GM19351 (cell line): ENCODE results near the gene HCN3.
"Not testable (repeated sequence)": the region's sequence is repeated elsewhere in the genome, so short reads cannot be mapped to it uniquely, and the experiment has no call there.

ENCODE experiments used
- ATAC-seq: cut with Tn5 transposase; IDR thresholded peaks from one replicate; pipeline ENCODE4 v1.9.1; 2021; ENCODE audit warnings: mild to moderate bottlenecking, moderate library complexity; ENCODE audit not compliant: unreplicated experiment

HCN3 gene

DNA sequence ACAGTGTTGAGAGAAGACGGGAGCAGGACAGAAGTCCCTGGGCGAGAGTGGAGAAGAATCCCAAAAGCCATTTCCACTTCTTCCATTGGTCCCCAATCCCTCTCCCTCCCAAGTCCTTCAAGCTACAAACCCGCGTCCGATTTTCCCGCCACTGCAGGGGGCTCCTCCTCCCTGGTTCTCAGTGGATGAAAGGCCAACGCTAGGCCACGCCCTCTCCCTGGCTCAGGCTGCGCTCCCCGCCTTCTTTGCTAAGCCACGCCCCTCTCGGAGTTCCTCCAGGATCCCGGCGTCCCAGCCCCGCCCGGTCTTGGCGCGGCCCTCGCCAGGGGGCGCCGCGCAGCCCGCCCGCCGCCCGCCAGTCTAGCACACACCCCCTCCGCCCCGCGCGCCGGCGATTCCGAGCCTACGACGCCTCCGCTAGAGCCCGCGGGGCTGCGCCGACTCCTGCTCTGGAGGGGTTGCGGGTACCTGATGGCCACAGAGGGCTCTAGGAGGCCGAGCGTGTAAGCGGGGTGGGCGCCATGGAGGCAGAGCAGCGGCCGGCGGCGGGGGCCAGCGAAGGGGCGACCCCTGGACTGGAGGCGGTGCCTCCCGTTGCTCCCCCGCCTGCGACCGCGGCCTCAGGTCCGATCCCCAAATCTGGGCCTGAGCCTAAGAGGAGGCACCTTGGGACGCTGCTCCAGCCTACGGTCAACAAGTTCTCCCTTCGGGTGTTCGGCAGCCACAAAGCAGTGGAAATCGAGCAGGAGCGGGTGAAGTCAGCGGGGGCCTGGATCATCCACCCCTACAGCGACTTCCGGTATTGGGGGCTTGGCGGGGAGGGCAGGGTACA, at the start of gene HCN3:
Gene HCN3, plus strand, starts transcription at position 394 of the 832 bp plus-strand sequence. Its CDS starts 128 bp downstream, at position 522.
- ATAC-seq = peak; percentile 58

DNA sequence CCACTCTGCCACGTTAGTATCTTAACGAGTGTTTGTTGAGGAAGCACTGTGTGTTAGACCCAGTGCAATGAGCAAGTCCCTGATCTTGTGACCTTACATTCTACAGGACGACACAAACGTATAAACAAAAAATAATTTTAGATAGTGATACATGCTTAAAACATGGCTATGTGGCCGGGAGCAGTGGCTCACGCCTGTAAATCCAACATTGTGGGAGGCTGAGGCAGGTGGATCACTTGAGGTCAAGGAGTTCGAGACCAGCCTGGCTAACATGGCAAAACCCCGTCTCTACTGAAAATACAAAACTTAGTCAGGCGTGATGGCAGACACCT, 49.2 kb upstream of the HCN3 start:
- no peak for ATAC-seq

DNA sequence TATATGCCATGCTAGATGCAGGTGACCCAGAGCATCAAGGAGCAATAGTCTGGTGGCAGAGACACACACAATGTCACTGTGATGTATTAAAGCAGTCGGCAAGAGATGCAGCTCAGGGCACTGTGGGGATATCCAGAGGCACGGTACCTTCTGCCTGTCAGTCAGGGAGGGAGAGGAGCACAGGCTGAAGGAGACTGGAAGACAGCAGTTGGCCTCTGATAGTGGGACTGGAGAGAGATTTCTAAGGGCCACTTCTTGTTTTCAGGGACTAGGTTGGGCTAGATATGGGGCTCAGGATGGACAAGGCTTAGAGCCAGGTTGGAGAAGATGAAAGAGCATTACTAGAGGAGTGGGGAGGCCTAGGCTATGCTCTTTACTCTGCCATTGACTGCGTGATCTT, 46.0 kb upstream of the HCN3 start:
- not testable (repeated sequence) for ATAC-seq

DNA sequence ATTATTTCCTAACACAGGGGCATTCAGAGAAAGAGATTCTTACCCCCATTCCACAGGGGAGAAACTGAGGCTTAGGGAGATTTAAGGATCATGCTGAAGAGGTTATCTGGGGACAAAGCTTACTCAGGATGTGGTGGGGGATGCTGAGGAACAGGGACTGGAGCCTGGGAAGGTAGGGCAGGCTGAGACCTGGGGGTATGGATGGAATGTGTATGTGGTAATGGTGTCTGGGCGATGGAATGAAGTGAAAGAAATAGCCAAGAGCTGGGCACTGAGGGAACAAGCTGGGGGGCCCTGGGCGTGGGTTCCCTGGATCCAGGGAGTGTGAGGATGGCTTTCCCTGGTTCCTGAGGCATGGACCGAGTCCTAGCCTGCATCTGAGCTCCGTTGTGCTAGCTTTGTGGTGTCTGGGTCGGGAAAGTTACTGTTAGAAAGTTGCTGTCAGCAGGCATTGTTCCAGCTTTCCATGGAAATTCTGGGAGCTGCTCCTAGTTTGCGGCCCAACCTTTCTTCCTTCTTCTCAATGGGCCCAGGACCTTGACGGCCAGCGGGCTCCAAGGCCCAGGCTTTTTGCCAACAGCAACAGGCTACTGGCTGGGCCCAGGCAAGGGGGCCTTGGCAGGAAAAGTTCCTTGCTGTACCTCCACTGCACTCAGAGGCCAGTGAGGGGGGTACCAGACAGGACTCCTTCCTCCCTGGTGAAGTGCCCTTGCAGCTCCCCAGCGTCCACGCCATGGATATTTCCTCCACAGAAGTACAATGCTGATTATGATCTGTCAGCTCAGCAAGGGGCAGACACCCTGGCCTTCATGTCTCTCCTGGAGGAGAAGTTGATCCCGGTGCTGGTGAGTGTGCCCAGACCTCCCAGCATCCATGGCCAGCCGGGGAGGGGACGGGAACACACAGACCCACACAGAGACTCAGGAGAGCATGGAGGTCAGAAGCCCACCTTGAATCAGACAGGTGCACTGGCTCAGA, 45.0 kb upstream of the HCN3 start:
- ATAC-seq = not testable (repeated sequence)

DNA sequence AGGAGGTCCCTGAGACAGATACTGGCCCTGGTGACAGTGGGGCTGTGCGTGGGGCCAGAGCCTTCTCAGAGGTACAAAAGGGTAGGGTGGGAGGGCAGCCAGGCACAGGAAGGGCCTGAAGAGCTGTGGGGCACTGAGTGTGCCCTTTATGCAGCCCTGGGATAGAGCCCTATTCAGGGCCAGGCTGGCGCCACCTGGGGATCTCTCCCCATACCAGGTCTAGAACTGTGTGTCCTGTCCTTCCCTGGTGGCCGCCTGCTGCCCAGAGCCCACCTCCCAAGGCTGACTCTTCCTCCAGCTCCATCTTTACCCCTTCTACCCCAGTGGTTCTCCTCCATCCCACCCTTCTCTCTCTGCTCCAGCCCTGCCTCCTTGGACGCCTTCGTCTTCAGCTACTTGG, 43.8 kb upstream of the HCN3 start:
- not testable (repeated sequence) for ATAC-seq

DNA sequence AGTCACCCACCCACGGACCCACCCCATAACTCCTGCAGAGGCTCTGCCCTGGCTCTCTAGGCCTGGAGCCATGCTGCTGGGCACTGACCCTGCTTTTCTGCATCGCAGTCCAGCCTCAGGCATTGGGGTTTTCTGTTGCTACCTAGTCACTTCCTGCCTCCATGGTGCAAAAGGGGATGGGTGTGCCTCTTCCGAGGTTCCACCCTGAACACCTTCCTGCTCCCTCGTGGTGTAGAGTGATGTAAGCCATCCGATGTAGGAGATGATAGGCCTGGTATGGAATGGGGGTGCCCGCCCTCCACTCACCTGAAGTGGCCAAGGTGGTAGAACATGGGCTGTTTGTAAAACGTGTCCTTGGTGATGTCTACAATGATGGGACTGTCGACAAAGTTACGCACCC, 41.9 kb upstream of the HCN3 start:
- not testable (repeated sequence) for ATAC-seq

DNA sequence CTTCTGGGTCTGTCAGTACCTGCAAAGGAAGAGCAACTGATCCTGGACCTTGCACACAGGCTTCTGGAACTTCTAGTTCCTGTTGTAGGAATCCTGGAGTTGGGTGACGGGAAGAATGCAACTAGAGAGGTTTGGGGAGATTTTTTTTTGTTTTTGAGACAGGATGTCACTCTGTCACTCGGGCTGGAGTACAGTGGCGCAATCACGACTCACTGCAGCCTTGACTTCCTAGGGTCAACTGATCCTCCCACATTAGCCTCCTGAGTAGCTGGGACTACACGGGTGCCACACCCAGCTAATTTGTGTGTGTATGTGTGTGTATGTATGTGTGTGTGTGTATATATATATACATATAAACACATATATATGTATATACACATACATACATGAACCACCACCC, 40.8 kb upstream of the HCN3 start:
- ATAC-seq = no peak

DNA sequence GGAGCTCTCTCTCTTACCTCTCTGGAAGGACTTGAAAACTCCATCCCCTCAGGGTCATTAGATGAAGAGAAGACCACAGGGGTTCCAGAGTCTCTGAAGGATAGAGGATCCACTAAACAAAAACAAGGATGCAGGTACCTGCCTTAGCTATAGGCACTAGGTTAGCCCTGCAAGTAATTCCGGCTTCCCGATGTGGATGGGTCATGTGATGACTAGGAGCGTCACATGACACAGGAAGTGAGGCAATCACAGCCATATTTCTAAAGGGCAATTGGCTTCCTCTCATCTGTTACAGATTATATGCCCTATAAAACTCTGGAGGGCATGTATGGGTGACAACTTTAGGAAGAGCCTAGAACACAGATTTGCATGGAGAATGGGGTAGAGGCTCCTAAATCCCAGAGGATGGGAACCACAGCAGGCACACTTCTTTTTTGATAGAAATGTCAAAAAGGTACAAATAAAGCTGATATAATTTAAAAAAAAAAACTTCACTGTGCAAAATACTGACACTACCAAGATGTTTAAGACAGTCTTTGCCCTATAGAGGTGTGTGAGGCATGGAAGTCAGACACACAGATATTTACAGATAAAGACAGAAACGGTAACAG, 36.1 kb upstream of the HCN3 start:
- ATAC-seq = no peak

DNA sequence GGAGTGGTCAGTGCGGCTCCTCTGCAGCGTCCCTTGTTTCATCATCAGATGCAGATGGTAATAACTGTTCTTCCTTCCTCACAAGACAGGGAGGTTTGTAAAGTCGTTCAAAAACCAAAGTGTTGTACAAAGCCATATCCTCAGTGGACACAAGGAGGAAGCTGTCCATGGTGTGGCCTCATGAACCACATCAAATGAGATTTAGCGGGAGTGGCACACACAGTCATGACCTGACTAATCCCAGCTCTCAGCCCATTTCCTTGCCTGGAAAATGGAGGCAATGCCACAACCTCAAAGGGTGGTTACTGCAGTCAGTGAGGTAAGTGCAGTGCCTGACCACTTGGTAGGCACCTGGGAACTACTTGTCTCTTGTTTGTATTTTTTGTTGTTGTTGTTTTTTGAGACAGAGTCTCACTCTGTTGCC, 35.4 kb upstream of the HCN3 start:
- no peak for ATAC-seq

DNA sequence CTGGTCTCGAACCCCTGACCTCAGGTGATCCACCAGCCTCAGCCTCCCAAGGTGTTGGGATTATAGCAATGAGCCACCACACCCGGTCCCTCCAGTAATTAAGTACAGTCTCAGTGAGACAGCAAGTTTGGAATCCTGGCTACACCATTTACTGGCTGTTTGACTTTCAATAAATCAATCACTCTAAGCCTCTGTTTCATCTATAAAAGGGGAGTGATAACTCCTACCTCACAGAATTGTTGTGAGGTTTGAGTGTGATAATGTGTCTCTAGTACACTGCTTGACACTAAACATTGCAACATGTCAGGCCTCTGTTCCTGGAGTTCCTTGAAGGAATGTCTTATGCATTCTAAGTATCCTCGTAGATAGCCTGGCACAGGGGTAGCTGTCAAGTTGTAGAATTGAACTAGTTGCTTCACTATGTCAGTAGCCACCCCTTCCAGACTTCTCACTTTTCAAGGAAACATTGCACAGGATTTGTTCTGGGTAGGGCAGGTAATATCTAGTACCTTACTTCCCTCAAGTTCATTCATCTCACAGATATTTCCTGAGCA, 34.4 kb upstream of the HCN3 start:
- no peak for ATAC-seq

DNA sequence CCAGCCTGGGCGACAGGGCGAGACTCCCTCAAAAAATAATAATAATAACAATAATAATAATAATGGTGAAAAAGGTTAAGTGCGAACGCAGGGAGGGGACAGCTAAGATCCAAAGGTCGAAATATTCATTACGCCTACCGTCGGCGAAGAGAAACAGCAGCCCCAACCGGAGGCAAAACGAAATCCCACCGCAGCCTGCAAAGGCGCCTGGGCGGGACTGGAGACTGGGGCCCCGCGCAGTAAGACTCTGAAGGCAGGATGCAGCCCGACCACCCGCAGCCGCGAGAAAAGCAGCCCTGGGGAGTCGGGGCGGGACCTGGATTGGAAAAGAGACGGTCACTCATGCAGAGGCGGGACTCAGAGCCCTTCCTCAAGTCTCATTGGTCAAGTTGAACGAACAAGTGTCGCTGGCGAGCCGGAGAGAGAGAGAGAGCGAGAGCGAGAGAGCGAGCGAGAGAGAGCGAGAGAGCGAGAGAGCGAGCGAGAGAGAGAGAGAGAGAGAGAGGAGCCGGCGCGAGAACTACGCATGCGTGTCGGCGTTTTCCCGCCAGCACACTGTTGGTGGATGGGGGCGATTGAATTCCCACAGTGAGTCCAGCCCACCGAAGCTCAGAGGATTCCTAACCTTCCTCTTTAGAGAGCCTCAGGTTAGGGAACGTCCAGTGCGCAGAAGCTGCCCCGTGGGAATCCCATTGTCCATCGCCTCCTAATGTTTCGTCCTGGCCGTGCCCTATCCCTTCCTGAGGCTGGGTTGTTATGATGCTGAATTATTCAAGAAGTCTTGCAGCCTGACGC, 32.7 kb upstream of the HCN3 start:
- ATAC-seq = peak; percentile 91

DNA sequence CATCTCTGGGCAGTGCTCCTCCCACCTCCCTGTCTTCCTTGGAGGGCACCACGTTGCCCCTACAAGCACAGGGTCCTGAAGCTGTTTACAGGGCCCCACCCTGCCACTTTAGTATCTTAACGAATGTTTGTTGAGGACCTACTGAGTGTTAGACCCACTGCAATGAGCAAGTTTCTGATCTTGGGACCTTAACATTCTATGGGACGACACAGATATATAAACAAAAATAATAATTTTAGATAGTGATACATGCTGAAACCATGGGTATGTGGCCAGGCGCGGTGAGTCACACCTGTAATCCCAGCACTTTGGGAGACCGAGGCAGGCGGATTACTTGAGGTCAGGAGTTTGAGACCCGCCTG, 32.1 kb upstream of the HCN3 start:
- ATAC-seq = no peak

DNA sequence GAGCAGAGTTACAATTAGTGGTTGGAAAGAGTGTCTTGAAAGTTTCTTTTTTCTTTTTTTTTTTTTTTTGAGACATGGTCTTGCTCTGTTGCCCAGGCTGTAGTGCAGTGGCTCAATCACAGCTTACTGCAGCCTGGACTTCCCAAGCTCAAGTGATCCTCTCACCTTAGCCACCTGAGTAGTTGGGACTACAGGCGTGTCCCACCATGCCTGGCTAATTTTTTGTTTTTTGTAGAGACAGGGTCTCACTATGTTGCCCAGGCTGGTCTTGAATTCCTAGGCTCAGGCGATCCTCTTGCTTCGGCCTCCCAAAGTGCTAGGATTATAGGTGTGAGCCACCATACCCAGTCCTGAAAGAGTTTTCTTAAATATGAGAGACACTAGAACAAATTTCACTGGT, 30.5 kb upstream of the HCN3 start:
- ATAC-seq = not testable (repeated sequence)

DNA sequence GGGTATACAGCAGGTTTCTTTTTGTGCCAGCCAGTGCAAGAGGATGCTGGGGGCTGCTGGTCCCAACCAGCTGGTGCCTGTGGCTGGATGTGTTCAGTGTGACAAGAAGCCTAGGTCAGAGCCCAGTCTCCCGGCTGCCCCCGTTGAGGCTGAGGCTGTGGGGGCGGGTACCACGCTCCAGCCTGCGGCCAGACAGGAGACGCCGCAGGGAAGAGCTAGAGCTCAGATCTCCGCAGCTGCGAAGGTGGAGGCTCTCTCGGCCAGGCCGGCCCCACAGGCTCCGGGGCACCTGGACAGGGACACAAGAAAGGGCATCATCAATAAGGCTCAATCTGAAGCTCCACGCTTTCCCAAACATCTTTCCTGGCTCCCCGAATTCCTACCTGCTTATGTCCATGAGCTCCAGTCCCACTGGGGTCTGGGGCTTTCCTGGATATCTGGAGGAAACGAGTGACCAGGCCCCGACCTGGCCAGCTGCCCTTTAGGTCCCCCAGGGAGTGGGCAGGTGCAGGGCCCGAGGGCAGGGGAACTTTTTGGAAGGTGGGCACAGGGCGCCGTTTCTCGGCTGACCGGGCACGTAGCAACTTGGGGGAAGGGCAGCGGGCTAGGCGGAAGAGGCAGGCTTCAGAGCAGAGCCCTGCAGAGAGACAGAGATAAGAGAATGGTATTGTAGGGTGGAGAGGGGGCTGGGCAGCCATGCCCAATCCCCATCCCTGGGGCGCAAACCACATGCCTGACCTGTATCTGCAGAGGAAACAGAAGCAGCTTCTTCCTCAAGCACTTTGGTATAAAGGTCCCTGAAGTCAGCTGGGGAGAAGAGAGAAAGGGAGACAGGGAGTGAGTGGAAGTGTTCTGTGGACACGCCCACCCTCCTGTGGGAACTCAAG, 29.4 kb upstream of the HCN3 start:
- ATAC-seq = no peak

DNA sequence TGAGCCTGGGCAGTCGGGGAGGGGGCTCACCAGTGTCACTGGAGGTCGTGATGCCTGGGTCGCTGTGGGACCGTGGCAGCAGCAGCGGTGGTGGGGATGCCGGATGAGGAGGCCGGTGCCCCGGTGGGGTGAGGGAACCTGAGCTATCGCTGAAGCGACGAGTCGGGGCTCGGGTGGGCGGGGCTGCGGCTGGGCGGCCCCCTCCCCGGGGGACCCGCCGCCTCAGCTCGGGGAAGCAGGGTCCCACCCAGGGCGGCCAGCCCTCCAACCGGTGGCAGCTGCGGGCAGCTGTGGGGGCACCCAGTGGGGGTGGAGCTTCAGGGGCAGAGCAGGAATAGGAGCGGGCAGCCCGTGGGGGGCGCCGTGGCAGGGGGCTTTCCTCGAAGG, 27.0 kb upstream of the HCN3 start:
- no peak for ATAC-seq

DNA sequence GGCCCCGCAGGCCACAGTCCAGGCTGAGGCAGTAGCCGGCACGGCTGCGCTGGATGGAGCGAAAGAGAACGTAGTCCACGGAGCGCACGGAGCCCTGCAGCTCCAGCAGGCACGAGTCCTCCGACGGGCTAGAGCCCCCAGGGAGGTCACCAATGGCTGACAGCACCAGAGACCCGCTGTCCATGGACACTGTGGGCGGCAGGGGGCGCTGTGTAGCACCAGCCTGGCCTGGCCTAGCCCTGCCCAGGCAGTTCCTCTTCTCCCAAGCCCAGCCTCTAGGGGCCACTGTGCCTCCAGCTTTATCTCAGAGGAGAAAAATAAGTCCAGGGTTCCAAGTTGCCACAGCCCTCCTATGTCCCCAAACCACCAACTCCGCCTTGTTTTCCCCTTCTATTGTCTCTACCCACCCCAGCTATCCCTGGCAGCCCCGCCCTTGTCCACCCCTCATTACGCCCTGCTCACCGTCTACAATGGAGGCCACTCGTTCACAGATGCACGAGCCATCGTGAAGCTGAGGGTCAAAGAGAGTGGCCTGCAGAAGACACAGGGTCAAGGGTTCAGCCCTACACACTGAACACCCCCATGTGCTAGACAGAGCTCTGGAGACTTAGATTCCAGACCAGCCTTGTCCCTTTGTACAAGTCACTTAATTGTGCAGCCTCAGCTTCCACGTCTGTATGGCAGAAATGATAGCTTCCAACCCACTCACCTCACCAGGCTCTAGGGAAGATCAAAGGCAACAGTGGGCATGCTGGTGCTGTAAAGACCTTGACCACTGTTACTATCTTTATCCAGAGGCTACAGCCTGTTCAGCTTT, 26.4 kb upstream of the HCN3 start:
- ATAC-seq = peak; percentile 86

DNA sequence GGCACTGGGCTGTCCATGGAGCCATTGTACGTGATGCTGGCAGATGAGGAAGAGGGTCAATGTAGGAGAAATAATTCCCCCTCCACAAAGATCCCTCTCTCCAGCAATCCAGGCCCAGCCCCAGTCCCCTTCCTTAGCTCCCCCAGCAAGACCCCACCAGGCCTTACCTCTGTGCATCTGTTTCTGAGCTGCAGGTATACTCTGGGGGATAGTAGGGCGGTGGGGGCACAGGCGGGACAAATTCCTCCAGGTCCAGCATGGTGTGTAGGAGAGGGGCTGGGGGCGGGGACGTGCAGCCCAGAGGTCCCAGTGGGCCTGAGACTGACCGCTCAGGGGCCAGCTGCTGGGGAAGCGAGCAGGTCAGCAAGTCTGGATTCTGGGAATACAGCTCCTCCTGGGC, 25.7 kb upstream of the HCN3 start:
- no peak for ATAC-seq

DNA sequence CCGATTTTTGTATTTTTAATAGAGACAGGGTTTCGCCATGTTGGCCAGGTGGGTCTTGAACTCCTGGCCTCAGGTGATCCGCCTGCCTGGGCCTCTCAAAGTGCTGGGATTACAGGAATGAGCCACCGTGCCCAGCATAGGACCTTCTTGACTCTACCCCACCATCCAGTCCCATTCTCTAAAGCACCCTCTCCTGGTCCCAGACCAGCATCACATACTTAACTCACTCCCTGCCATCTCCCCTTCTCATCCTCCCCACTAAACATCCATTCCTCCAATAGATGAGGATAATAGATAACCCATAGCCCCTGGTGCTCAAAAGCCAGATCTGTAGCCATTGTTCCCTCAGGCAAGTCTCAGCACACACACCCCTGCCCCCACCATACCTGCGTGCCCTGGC, 24.1 kb upstream of the HCN3 start:
- no peak for ATAC-seq

DNA sequence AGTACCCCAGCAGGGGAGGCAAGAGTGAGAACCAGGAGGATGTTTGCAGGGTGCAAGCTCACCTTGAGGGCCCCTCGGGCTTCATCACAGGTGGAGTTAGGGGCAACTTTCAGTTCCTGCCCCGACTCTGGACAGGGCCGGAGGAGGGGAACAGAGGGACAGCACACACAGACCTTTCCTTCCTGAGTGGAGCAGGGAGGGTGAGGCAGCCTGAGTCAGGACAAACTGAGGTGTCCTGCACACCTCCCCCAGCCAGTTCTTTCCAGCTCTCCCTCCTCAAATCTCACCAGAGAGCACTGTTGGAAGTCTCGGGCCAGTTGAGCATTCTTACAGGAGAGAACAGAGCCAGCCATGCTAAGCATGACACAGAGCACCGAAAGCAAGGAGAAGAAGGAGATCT, 23.5 kb upstream of the HCN3 start:
- ATAC-seq = no peak
